Lower leg skin (tissue), 3 donors: ENCODE results near the gene SLC7A4.

Experiments used
- CTCF ChIP-seq, 3 donors: fragments of 450-650 bp; IDR thresholded peaks; one replicate each; pipeline ENCODE4 v1.5.1; 2016; ENCODE audit warnings: antibody characterized with exemption in 3 of 3, mild to moderate bottlenecking in 3 of 3, moderate library complexity in 2 of 3
- POLR2A ChIP-seq, 2 donors: fragments of 450-650 bp; IDR thresholded peaks; one replicate each; pipeline ENCODE4 v1.6.1; 2016 to 2017; ENCODE audit warnings: antibody characterized with exemption in 2 of 2, mild to moderate bottlenecking in 1 of 2, moderate library complexity in 1 of 2

DNA sequence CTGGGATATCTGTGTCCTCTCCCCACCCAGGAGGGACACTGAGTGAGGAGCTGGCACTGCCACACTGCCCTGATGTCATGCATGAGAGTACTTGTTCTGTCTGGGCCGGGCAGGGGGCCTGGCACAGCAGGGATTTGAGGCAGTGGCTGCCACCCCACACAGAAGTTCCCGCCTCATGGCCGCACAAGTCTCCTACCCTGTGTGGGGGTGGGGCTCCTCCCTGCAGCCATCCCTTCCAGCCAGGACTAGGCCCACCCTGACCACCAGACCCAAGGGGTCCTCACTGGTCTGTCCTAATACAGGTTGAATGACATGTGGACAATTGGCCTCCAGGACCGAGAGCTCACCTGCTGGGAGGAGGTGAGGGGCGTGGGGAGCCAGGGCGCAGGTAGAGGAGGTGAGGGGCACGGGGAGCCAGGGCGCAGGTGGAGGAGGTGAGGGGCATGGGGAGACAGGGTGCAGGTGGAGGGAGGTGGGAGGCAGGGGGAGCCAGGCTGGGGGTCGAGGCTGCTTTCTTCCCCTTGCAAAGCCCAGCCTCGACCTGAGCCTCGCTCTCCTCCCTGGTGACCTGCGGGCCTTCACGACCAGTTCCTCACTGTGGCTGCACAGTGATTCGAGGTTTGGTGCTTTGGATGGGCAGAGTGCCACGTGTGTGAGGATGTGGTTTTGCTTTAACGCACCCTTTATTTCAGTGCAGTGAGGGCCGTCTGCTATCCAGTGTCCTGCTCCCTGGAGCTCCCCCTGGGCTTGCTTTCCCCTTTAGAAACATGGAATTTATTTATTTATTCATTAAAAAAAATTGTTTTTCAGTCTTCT lies 42.8 kb downstream of the SLC7A4 start:
- no peak for TF ChIP-seq POLR2A (IDR thresholded peaks at IDR 0.05)
- no peak for TF ChIP-seq CTCF (IDR thresholded peaks at IDR 0.05)
